NB4 (cell line): Measurements from ENCODE around the gene OR2F2.

Experiments used
- DNase-seq: peaks from one replicate; pipeline ENCODE4 v3.0.0; 2010; ENCODE audit warnings: low read depth
- H3K4me3 ChIP-seq: one replicate; pipeline ENCODE4 v1.5.1; 2011; ENCODE audit warnings: mild to moderate bottlenecking, low read depth, low read length, moderate library complexity
- MYC ChIP-seq: IDR thresholded peaks from 2 replicates; pipeline ENCODE4 v1.6.1; 2011; ENCODE audit warnings: low read depth, low read length
- POLR2A ChIP-seq: IDR thresholded peaks from 2 replicates; pipeline ENCODE4 v1.6.1; 2011; ENCODE audit warnings: mild to moderate bottlenecking; ENCODE audit not compliant: insufficient read length; ENCODE audit errors: extremely low read depth
- TF ChIP-seq, protein P1 (sequence below): IDR thresholded peaks from one replicate; pipeline ENCODE4 v1.5.1; 2012; ENCODE audit warnings: low read depth, low read length
- TF ChIP-seq, protein P2 (sequence below): IDR thresholded peaks from 2 replicates; pipeline ENCODE4 v1.6.1; 2011; ENCODE audit warnings: low read depth, low read length

The OR2F2 gene

DNA sequence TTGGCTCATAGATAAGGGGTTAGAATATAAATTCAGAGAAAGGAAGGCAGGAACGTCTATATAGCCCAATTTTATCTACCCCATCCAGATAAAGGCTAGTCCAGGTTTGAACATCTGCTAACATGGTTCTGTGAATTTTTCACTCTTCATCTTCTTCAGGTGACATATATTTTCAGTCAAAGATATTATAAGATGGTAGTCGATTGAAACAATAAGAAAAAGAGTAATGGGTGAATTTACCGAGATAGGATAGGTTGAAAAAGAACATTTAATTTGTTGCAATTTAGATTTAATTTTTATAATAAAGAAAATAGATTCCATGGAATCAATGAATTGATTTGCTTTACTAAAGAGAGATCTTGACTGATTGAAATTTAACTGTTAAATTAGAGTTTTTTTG, 19.5 kb downstream of the OR2F2 start, which contains the start of gene OR2F1:
Gene OR2F1 (plus strand): TSS at position 301 of the 400 bp plus-strand sequence. CDS start 5,127 bp downstream, outside the sequence.
- DNase-seq: no peak
- TF ChIP-seq, protein P1, sequence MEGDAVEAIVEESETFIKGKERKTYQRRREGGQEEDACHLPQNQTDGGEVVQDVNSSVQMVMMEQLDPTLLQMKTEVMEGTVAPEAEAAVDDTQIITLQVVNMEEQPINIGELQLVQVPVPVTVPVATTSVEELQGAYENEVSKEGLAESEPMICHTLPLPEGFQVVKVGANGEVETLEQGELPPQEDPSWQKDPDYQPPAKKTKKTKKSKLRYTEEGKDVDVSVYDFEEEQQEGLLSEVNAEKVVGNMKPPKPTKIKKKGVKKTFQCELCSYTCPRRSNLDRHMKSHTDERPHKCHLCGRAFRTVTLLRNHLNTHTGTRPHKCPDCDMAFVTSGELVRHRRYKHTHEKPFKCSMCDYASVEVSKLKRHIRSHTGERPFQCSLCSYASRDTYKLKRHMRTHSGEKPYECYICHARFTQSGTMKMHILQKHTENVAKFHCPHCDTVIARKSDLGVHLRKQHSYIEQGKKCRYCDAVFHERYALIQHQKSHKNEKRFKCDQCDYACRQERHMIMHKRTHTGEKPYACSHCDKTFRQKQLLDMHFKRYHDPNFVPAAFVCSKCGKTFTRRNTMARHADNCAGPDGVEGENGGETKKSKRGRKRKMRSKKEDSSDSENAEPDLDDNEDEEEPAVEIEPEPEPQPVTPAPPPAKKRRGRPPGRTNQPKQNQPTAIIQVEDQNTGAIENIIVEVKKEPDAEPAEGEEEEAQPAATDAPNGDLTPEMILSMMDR: no peak
- TF ChIP-seq POLR2A (no peak), MYC (no peak)
- TF ChIP-seq, protein P2, sequence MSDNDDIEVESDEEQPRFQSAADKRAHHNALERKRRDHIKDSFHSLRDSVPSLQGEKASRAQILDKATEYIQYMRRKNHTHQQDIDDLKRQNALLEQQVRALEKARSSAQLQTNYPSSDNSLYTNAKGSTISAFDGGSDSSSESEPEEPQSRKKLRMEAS: no peak
- H3K4me3 ChIP-seq: no peak within 1 kb of the TSS

DNA sequence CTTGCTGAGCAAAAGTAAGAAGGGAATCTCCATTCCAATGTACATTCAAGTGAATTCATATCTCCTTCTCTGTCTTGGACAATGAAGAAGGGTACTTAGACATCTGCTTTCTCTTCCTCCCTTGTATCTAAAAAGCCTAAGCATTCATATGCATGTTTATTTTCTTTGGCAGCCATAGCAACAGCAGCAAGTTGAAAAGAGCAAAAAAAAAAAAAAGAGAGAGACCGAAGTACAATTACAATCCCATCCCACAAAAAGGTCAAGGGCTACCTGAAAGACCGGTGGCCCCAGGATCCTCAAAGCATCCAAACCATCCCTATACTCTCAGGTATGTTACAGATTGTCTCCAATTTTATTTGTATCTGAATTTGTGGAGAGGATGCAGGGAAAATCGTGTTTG, 23.7 kb downstream of the OR2F2 start:
- H3K4me3 ChIP-seq: no peak overlapping the region
- DNase-seq: no peak
- TF ChIP-seq POLR2A (no peak), MYC (no peak)
- TF ChIP-seq, protein P1: no peak
- TF ChIP-seq, protein P2: no peak

DNA sequence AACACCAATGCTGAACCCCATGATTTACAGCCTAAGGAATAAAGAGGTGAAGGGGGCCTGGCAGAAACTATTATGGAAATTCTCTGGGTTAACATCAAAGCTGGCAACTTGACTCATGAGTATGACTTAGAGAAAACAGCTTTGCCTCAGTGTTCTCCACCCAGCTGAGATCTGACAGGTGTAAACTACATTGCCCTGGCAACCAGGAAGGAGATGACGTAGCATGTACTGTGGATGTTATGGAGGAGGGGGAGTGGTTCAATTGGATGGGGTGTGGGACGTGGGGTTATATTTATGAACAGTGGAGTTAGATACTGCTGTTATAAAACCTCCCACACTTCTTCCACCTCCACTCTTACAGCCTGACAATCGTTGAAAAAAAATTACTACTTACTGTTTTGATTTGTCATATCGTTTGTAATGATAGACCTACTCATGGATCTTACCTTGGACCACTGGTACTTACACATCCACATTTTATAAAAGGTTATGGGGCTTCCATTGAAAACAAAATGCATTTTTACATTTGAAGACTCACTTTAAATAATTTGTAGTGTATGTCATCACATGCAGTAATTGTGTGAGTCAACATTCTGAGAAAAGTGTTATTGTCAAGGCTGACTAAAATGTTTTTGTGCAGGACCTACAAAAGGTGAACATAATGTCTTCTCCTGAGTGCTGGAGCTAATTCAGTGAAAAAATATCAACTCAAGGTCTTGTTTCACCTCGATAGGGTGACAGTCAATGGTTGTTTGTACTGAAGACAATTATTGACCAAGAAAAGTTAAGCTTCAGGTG, 26.0 kb downstream of the OR2F2 start:
- DNase-seq: no peak
- H3K4me3 ChIP-seq: no peak overlapping the region
- TF ChIP-seq, protein P2: no peak
- TF ChIP-seq, protein P1: no peak
- no peak for TF ChIP-seq MYC
- no peak for TF ChIP-seq POLR2A

DNA sequence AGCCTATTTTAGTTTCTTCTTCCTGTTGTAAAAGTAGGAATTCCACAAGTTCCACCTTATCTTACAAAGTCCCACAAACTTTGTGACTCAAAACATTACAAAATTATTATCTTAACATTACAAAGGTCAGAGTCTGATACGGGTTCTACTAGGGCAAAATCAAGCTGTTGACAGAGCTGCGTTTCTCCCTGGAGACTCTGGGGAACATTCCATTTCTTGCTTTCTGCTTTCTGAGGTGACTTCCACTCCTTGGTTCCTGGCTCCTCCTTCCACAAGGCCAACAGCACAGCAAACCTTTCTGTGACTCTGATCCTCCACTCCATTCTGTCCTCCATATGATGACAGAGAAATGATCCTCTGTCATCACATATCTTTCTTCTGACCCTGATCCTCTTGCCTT, 30.2 kb downstream of the OR2F2 start:
- TF ChIP-seq, protein P2: no peak
- TF ChIP-seq, protein P1: no peak

DNA sequence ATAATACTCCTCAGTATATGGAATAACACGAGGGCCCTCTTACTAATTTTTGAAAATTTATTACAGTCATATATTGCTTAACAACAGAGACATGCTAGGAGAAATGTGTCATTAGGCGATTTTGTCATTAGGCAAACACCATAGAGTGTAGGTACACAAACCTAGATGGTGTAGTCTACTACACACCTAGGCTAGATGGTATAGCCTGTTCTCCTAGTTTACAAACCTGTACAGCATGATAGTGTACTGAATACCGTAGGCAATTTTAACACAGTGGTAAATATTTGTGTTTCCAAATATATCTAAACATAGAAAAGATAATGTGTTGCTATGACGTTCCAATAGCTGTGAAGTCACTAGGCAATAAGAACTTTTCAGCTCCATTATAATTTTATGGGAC, 32.4 kb downstream of the OR2F2 start:
- no peak overlapping the region for H3K4me3 ChIP-seq
- DNase-seq: no peak
- TF ChIP-seq, protein P2: no peak
- TF ChIP-seq, protein P1: no peak
- TF ChIP-seq MYC: no peak
- no peak for TF ChIP-seq POLR2A

More for the DNA sequence above, 30.2 kb downstream of the OR2F2 start:
- no peak overlapping the region for H3K4me3 ChIP-seq
- DNase-seq: no peak
